Fibroblast of villous mesenchyme (primary cell): ENCODE measurements around the gene CHAF1A. TPM values are rescaled to one million over a fixed set of nuclear protein-coding genes. Genes with fewer than 3 reads are reported as not detected.

ENCODE experiments used
- DNase-seq: peaks from one replicate; pipeline ENCODE4 v3.0.0-alpha.2; 2010; ENCODE audit warnings: low read depth
- H3K4me3 ChIP-seq: 2 replicates; pipeline ENCODE4 v1.5.1; 2011; ENCODE audit warnings: low read depth, mild to moderate bottlenecking, low read length
- total RNA-seq: library from RNA; depleted of rRNA; stranded (reverse); fragments of >200 nt; gene quantifications from 2 replicates; pipeline ENCODE4 v1.2.3, GENCODE V29; 2012
- TF ChIP-seq, protein P1 (sequence below): IDR thresholded peaks from 2 replicates; pipeline ENCODE4 v1.5.1; 2012; ENCODE audit warnings: low read depth, mild to moderate bottlenecking, low read length; ENCODE audit not compliant: insufficient read depth

CHAF1A gene
- total RNA-seq, 1 donor = 9.9 TPM

DNA sequence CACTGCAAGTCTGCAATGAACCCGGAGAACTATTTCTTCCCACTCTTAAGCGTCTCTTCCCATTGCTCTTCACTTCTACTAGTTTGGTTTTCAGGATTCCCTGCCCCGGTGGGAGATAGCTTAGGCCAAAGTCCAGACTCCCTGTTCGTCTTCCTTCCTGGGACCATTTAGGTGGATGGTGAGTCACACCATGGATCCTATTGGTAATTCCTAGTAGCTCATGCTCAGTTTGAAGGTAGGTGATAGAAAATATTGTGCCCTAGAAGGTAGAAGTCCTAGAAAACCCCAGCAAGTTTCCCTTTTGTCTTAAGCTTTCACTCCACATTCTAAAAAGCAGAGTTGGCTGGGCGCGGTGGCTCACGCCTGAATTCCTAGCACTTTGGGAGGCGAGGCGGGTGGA, 13.8 kb downstream of the CHAF1A start:
- TF ChIP-seq, protein P1, sequence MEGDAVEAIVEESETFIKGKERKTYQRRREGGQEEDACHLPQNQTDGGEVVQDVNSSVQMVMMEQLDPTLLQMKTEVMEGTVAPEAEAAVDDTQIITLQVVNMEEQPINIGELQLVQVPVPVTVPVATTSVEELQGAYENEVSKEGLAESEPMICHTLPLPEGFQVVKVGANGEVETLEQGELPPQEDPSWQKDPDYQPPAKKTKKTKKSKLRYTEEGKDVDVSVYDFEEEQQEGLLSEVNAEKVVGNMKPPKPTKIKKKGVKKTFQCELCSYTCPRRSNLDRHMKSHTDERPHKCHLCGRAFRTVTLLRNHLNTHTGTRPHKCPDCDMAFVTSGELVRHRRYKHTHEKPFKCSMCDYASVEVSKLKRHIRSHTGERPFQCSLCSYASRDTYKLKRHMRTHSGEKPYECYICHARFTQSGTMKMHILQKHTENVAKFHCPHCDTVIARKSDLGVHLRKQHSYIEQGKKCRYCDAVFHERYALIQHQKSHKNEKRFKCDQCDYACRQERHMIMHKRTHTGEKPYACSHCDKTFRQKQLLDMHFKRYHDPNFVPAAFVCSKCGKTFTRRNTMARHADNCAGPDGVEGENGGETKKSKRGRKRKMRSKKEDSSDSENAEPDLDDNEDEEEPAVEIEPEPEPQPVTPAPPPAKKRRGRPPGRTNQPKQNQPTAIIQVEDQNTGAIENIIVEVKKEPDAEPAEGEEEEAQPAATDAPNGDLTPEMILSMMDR = no peak

DNA sequence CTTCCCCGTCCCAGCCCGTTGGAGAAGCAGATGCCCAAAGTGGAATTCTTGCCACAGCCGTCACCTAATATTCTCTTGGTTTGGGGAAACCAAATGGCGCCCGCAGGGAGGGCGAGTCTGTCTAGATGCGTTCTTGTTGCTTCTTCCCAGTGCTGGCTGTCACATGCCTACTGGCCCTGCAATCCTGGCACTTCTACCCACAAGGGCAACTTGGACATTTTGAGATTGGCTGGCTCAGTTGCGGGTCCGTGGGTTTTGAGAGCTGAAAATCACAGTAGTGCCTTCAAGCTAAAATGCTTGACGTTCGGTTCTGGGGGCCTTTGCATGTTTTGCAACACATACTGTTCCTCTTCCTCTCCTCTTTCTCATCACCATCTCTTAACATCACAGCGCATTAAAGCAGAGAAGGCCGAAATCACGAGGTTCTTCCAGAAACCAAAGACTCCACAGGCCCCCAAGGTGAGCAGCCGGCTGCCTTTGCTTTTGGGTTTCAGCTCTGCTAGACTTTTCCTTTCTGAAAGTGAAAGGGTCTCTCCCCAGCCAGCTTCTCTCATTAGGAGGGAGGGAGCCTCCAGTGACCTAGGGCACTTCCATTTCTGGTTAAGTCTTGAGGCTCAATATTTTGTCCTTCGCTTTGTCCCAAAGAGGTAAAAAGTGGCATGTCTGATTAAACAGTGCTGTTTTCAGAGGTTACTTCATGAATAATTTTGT, 21.1 kb downstream of the CHAF1A start:
- H3K4me3 ChIP-seq = no peak overlapping the region
- TF ChIP-seq, protein P1 = no peak
- no peak for DNase-seq

More for the DNA sequence above, 13.8 kb downstream of the CHAF1A start:
- no peak for DNase-seq
- H3K4me3 ChIP-seq = no peak overlapping the region

GRCh38 chr19:4425537-4425936, 23.1 kb downstream of the CHAF1A start:
- DNase-seq = peak; percentile 30
- TF ChIP-seq, protein P1 = no peak
- H3K4me3 ChIP-seq = no peak overlapping the region

- no peak overlapping the region for H3K4me3 ChIP-seq
- no peak for DNase-seq
- TF ChIP-seq, protein P1 = no peak
Measured at GRCh38 chr19:4428326-4428975, 26.0 kb downstream of the CHAF1A start.

DNA sequence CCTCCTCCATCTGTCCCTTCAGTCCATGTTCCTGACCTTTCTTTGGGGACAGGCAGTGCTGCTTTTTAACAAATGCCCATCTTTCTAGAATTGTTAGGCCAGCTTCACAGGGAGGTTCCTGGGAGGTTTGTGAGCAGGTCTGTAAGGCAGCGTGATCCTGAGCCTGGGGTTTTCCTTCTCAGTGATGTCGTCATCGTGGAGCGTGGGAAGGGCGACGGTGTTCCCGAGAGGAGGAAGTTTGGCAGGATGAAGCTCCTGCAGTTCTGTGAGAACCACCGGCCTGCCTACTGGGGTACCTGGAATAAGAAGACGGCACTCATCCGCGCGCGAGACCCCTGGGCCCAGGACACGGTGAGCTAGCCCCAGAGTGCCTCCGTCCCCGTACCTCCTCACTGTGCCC, 26.8 kb downstream of the CHAF1A start:
- DNase-seq = no peak
- TF ChIP-seq, protein P1 = no peak

DNA sequence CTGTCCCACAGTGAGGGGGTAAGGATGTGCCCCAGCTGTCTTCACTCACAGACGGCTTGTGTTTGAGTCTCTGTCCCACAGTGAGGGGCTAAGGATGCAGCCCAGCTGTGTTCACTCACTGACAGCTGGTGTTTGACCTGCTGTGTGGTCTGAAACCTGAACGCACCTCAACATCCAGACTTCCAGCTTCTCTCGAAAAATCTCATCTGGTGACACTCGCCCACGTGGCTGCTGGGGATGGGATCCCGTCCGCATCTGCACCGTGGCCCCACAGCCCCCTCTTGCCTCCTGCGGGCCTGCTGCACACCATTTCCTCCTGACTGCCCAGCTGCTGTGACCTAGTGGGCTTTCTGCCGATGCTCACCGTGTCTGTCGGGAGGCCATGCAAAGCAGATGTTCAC, 27.3 kb downstream of the CHAF1A start:
- TF ChIP-seq, protein P1 = no peak
- no peak overlapping the region for H3K4me3 ChIP-seq
- DNase-seq = no peak

More for the DNA sequence above, 26.8 kb downstream of the CHAF1A start:
- no peak overlapping the region for H3K4me3 ChIP-seq

DNA sequence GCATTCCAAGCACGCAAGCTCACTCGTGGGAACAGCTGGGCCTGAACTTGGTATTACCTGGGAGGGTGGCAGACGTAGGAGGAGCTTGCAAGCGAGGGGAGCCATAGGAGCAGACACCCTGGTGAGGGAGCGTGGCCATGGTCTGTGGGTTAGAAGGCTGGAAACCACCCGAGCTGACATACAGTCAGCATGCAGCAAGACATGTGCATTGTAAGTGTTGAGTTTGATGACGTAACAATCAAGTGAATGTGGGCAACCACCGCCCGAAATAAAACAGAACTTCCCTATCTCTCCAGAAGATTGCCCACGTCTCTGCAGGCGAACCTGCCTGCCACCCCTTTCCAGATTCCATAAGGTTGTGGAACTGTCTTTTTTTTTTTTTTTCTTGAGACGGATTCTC, 28.3 kb downstream of the CHAF1A start:
- TF ChIP-seq, protein P1 = no peak
- H3K4me3 ChIP-seq = no peak overlapping the region
- DNase-seq = no peak
